ENCODE results near the gene KXD1.

DNA sequence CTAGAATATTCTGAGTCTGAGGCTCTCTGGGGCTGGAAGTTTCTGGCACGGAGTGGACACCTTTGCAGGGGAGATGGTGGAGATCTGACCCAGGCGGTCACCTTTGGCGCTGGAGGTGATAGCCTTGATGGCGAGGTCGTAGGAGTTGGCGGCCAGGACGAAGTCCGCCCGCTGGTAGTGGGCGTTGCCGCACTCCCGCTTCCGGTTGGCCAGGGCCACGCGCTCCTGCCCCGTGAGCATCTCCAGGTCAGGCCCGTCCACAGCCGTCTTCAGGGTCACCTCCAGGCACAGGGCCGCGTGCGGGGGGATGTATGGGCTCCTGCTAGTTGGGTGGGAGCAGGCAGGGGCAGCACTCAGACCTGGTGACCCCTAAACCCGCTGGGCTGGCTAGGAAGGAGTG lies 19.6 kb upstream of the KXD1 start:
- TF ChIP-seq CTCF (IDR thresholded peaks at IDR 0.05), result no peak
- TF ChIP-seq POLR2A (IDR thresholded peaks at IDR 0.05; ENCODE audit: low read depth), result no peak
- TF ChIP-seq POLR2AphosphoS5 (IDR thresholded peaks at IDR 0.05), result no peak
- no peak for TF ChIP-seq EP300 (IDR thresholded peaks at IDR 0.05)

Data from esophagus muscularis mucosa (tissue), 4 donors.